ENCODE measurements around the gene CKB.

The CKB gene

GRCh38 chr14:103522649-103523574 lies at the start of gene CKB:
CKB (minus strand) TSS chr14:103522830; CDS start chr14:103522493, 337 bp downstream.
- no peak for DNase-seq (ENCODE audit: low read depth in 3 of 3)

GRCh38 chr14:103569408-103569807 lies 46.8 kb upstream of the CKB start:
- DNase-seq (ENCODE audit: low read depth in 3 of 3), result no peak

GRCh38 chr14:103568952-103569351 lies 46.3 kb upstream of the CKB start:
- no peak for DNase-seq (ENCODE audit: low read depth in 3 of 3)

- no peak for DNase-seq (ENCODE audit: low read depth in 3 of 3)
Observed at GRCh38 chr14:103563844-103564505, 41.3 kb upstream of the CKB start.

GRCh38 chr14:103563226-103563620 lies 40.6 kb upstream of the CKB start:
- DNase-seq (ENCODE audit: low read depth in 3 of 3), result no peak

GRCh38 chr14:103562429-103563225 lies 40.0 kb upstream of the CKB start, which contains the start of the genes BAG5 and COA8:
BAG5 (minus strand) TSS chr14:103562657; CDS start chr14:103561164, 1,493 bp downstream.
COA8 (plus strand) TSS chr14:103562960; CDS start chr14:103563002, 42 bp downstream.
- DNase-seq (ENCODE audit: low read depth in 3 of 3), result peak; percentile 76 to 85 (median 78)

- no peak for DNase-seq (ENCODE audit: low read depth in 3 of 3)
Observed at GRCh38 chr14:103562179-103562428, 39.5 kb upstream of the CKB start.

- DNase-seq (ENCODE audit: low read depth in 3 of 3), result peak in 2 of 3 donors; percentile 22 to 38
Observed at GRCh38 chr14:103561381-103562178, 39.0 kb upstream of the CKB start.

GRCh38 chr14:103560691-103561090 lies 38.1 kb upstream of the CKB start:
- DNase-seq (ENCODE audit: low read depth in 3 of 3), result no peak

- DNase-seq (ENCODE audit: low read depth in 3 of 3), result no peak
Observed at GRCh38 chr14:103559766-103560165, 37.1 kb upstream of the CKB start.

GRCh38 chr14:103558071-103558882 lies 35.6 kb upstream of the CKB start:
- DNase-seq (ENCODE audit: low read depth in 3 of 3), result no peak

- no peak for DNase-seq (ENCODE audit: low read depth in 3 of 3)
Observed at GRCh38 chr14:103556946-103557758, 34.5 kb upstream of the CKB start.

GRCh38 chr14:103555559-103556337 lies 33.1 kb upstream of the CKB start:
- DNase-seq (ENCODE audit: low read depth in 3 of 3), result no peak

GRCh38 chr14:103552846-103553210 lies 30.2 kb upstream of the CKB start:
- no peak for DNase-seq (ENCODE audit: low read depth in 3 of 3)

GRCh38 chr14:103552011-103552845 lies 29.6 kb upstream of the CKB start:
- no peak for DNase-seq (ENCODE audit: low read depth in 3 of 3)

- no peak for DNase-seq (ENCODE audit: low read depth in 3 of 3)
Observed at GRCh38 chr14:103551338-103551762, 28.7 kb upstream of the CKB start.

GRCh38 chr14:103550451-103551337 lies 28.1 kb upstream of the CKB start:
- no peak for DNase-seq (ENCODE audit: low read depth in 3 of 3)

Measured in stimulated activated CD4-positive, alpha-beta T cell treated with anti-CD3 and anti-CD28 coated beads, TNF-alpha, amount 100 ng/mL, for 48 hours (primary cell).